ENCODE measurements around the gene NELL2. TPM values are rescaled to one million over a fixed set of nuclear protein-coding genes. Genes with fewer than 3 reads are reported as not detected.

Gene NELL2
- total RNA-seq, 1 donor from 2014 or later, result 2.1 TPM

DNA sequence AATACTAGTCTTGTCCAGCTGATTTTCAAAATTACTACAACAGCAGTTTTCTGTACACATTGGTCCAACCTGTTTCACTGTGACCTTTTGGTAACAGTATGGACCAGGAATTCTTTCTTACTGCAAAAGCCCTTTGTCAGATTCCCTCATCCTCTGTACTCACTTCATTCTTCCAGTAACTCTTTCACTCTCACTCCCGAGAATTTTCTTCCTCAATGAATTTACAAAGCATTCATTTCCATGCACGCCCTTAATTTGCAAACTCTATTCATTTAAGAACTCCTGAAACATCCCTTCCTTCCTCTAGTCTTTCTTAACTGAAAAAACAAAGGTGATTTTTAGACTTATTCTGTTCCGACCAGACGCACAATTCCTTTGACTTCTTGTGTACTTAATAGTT is 238.2 kb downstream of the NELL2 start:
- Mint-ChIP-seq H3K27ac (no peak overlapping the region), H3K4me1 (peaks cover 4% of the 10 kb centered on the region)

DNA sequence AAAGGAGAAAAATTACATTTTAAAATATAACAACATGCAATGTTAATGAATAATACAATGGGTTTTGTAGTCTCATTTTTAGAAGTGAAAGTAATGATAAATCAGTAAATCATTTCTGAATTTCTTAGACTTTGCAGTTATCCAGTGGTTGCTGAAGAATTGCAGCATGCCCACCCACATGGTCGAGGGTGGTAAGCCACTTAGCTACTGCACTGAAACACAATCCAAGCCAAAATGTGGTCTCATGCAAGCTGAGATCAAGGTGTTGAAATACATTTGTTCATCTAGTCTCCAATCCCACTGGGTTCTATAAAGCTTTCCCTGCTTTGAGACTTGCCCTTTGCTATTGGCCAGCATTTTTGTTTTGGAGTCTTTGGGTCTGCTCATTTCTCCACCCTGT is 247.9 kb downstream of the NELL2 start:
- Mint-ChIP-seq H3K27ac (no peak overlapping the region), H3K4me3 (no peak overlapping the region), H3K4me1 (peaks cover 12% of the 10 kb centered on the region), H3K9me3 (no peaks in the 10 kb centered on the region), H3K27me3 (ENCODE audit: low read depth) (no peaks in the 10 kb centered on the region), H3K36me3 (no peaks in the 10 kb centered on the region)
- DNase-seq (ENCODE audit: low spot score in 2 of 2, unreplicated experiment in 2 of 2), result no peak
- TF ChIP-seq, protein P1, sequence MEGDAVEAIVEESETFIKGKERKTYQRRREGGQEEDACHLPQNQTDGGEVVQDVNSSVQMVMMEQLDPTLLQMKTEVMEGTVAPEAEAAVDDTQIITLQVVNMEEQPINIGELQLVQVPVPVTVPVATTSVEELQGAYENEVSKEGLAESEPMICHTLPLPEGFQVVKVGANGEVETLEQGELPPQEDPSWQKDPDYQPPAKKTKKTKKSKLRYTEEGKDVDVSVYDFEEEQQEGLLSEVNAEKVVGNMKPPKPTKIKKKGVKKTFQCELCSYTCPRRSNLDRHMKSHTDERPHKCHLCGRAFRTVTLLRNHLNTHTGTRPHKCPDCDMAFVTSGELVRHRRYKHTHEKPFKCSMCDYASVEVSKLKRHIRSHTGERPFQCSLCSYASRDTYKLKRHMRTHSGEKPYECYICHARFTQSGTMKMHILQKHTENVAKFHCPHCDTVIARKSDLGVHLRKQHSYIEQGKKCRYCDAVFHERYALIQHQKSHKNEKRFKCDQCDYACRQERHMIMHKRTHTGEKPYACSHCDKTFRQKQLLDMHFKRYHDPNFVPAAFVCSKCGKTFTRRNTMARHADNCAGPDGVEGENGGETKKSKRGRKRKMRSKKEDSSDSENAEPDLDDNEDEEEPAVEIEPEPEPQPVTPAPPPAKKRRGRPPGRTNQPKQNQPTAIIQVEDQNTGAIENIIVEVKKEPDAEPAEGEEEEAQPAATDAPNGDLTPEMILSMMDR (IDR thresholded peaks at IDR 0.05; ENCODE audit: unreplicated experiment), result no peak

More for the DNA sequence above, 238.2 kb downstream of the NELL2 start:
- no peaks in the 10 kb centered on the region for H3K9me3 Mint-ChIP-seq
- H3K36me3 Mint-ChIP-seq, result no peaks in the 10 kb centered on the region
- TF ChIP-seq, protein P1 (IDR thresholded peaks at IDR 0.05; ENCODE audit: unreplicated experiment), result no peak
- no peak overlapping the region for H3K4me3 Mint-ChIP-seq
- no peak for DNase-seq (ENCODE audit: low spot score in 2 of 2, unreplicated experiment in 2 of 2)
- H3K27me3 Mint-ChIP-seq (ENCODE audit: low read depth), result peaks cover 5% of the 10 kb centered on the region

DNA sequence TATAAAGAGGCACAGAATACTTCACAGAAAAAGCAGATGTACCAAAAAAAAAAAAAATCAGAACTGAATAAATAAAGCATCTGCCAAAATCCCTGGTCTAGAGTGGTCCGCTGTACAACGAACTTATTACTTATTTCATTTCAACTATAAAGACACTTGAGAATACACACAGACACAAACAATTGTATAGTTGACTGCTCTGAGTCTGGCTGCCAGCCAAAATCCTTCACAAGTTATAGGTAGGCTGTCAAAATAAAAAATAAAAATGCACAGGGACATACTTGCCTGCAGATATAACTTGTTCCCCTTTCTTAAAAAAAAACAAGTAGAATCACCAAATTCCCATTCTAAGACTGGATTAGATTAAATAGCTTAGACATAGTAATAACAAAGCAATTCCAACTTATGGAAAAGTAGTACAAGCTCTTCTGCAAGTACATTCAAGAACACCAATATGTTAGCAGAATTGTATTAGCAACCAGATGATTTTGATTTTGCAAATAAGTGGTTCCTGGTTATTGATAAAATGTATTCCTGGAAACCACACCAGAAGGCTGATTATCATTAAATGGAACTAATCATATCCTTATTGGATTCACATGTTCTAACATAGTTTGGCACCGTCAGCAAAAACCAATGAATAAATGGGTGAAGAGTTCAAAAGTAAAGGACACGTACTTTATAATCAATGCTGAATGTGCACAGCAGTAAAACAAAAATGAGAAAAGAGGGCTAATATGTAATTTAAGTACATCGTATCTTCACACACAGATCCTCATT is 248.5 kb downstream of the NELL2 start:
- TF ChIP-seq, protein P1 (IDR thresholded peaks at IDR 0.05; ENCODE audit: unreplicated experiment), result no peak
- H3K27me3 Mint-ChIP-seq (ENCODE audit: low read depth), result no peaks in the 10 kb centered on the region
- H3K27ac Mint-ChIP-seq, result no peak overlapping the region
- peaks cover 12% of the 10 kb centered on the region for H3K4me1 Mint-ChIP-seq
- H3K4me3 Mint-ChIP-seq, result no peak overlapping the region
- H3K36me3 Mint-ChIP-seq, result no peaks in the 10 kb centered on the region
- no peaks in the 10 kb centered on the region for H3K9me3 Mint-ChIP-seq
- DNase-seq (ENCODE audit: low spot score in 2 of 2, unreplicated experiment in 2 of 2), result no peak

DNA sequence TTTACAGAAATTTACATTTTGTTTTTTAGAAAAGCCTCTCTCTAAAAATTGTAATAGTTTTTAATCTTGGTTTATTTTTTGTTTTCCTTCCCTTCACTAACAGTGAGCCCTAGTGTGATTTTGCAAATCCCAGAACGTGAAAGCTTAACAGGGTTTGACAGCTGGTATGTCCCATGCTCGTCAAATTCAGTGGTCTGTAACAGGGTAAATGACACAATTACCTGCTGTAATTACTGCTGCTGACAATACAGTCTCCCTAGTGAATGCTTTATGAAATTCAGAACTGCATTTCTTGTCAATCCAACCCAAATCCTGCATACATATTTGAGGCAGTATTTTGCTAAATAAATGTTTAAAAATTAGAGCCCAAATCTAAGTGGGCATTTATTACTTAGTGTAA is 249.2 kb downstream of the NELL2 start:
- H3K27ac Mint-ChIP-seq, result no peak overlapping the region

DNA sequence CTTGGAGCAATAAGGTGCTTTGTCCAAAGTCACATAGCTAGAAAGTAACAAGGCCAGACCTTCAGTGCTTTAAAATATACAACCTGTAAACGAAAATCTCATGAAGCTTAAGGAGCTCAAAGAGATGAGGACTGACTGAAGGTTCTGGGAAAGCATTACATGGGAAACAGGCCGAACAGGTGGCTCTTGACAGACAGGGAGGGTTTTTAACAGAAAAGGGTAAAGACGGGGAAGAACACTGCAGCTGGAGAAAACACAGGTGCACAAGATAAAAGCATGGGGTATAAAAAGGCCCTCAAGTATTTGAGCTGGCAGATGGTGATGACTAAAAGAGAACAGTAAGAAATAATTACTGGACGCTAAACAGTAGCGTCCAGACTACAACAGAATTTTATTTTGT is 257.2 kb downstream of the NELL2 start:
- H3K9me3 Mint-ChIP-seq, result no peaks in the 10 kb centered on the region
- DNase-seq (ENCODE audit: low spot score in 2 of 2, unreplicated experiment in 2 of 2), result no peak

More for the DNA sequence above, 249.2 kb downstream of the NELL2 start:
- TF ChIP-seq, protein P1 (IDR thresholded peaks at IDR 0.05; ENCODE audit: unreplicated experiment), result no peak
- Mint-ChIP-seq H3K4me3 (no peak overlapping the region), H3K36me3 (no peaks in the 10 kb centered on the region), H3K4me1 (peaks cover 12% of the 10 kb centered on the region), H3K27me3 (ENCODE audit: low read depth) (no peaks in the 10 kb centered on the region), H3K9me3 (no peaks in the 10 kb centered on the region)
- no peak for DNase-seq (ENCODE audit: low spot score in 2 of 2, unreplicated experiment in 2 of 2)

More for the DNA sequence above, 257.2 kb downstream of the NELL2 start:
- H3K27me3 Mint-ChIP-seq (ENCODE audit: low read depth), result no peaks in the 10 kb centered on the region
- H3K4me1 Mint-ChIP-seq, result peaks cover 5% of the 10 kb centered on the region
- TF ChIP-seq, protein P1 (IDR thresholded peaks at IDR 0.05; ENCODE audit: unreplicated experiment), result no peak
- H3K27ac Mint-ChIP-seq, result no peak overlapping the region
- H3K36me3 Mint-ChIP-seq, result no peaks in the 10 kb centered on the region
- no peak overlapping the region for H3K4me3 Mint-ChIP-seq

Data from mesothelial cell of epicardium (in vitro differentiated cells).